Nephron progenitor cell (in vitro differentiated cells): ENCODE measurements around the gene CHDH.

Source experiments
- DNase-seq: peaks from one replicate; pipeline ENCODE4 v3.0.0; 2021
- H3K27ac Mint-ChIP-seq: 2 replicates; pipeline ENCODE4 v1.8.0; 2021; ENCODE audit warnings: mild to moderate bottlenecking, moderate library complexity, mixed read lengths
- H3K27me3 Mint-ChIP-seq: 2 replicates; pipeline ENCODE4 v1.8.0; 2021; ENCODE audit warnings: mild to moderate bottlenecking, low read depth, mixed read lengths; ENCODE audit not compliant: poor library complexity
- H3K36me3 Mint-ChIP-seq: 2 replicates; pipeline ENCODE4 v1.8.0; 2021; ENCODE audit warnings: low read depth, mixed read lengths
- H3K4me1 Mint-ChIP-seq: 2 replicates; pipeline ENCODE4 v1.8.0; 2021; ENCODE audit warnings: mixed read lengths
- H3K4me3 Mint-ChIP-seq: 2 replicates; pipeline ENCODE4 v1.8.0; 2021; ENCODE audit warnings: mild to moderate bottlenecking, moderate library complexity, mixed read lengths
- H3K9me3 Mint-ChIP-seq: 2 replicates; pipeline ENCODE4 v1.8.0; 2021; ENCODE audit warnings: mild to moderate bottlenecking, moderate library complexity, mixed read lengths
- TF ChIP-seq, protein P1 (sequence below): fragments of 200-600 bp; sonication (generic); IDR thresholded peaks from 2 replicates; pipeline ENCODE4 v1.5.0; 2021; ENCODE audit warnings: antibody characterized with exemption

The CHDH gene

GRCh38 chr3:53777468-53777867 lies 68.8 kb downstream of the CHDH start:
- H3K4me3 Mint-ChIP-seq = no peak overlapping the region
- H3K27ac Mint-ChIP-seq = peak overlapping the region; percentile 73
- no peaks in the 10 kb centered on the region for H3K9me3 Mint-ChIP-seq
- H3K36me3 Mint-ChIP-seq = no peaks in the 10 kb centered on the region
- TF ChIP-seq, protein P1, sequence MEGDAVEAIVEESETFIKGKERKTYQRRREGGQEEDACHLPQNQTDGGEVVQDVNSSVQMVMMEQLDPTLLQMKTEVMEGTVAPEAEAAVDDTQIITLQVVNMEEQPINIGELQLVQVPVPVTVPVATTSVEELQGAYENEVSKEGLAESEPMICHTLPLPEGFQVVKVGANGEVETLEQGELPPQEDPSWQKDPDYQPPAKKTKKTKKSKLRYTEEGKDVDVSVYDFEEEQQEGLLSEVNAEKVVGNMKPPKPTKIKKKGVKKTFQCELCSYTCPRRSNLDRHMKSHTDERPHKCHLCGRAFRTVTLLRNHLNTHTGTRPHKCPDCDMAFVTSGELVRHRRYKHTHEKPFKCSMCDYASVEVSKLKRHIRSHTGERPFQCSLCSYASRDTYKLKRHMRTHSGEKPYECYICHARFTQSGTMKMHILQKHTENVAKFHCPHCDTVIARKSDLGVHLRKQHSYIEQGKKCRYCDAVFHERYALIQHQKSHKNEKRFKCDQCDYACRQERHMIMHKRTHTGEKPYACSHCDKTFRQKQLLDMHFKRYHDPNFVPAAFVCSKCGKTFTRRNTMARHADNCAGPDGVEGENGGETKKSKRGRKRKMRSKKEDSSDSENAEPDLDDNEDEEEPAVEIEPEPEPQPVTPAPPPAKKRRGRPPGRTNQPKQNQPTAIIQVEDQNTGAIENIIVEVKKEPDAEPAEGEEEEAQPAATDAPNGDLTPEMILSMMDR = no peak
- H3K4me1 Mint-ChIP-seq = peaks cover 23% of the 10 kb centered on the region
- no peak for DNase-seq
- peaks cover 4% of the 10 kb centered on the region for H3K27me3 Mint-ChIP-seq

DNA sequence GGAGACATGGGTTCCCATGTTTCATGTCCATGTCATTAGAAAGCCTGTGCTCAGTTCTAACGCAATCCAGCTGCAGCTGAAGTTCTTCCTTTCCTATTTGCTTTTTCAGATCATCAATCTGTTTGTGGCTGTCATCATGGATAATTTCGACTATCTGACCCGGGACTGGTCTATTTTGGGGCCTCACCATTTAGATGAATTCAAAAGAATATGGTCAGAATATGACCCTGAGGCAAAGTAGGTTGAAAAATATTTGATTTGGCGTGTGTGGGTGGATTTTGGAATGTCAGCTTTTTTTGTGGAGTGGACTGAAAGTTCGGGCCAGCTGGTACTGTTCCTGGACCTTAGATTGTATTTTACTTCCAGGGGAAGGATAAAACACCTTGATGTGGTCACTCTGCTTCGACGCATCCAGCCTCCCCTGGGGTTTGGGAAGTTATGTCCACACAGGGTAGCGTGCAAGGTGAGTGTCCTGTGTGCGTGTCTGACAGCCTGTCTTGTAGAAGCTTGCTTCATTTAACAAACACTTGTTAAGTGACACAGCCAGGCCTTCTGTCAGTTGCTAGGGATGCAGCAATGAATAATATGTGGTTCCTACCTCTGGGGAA lies 69.6 kb downstream of the CHDH start:
- DNase-seq = no peak
- Mint-ChIP-seq H3K27ac (peak overlapping the region; percentile 14), H3K4me3 (no peak overlapping the region), H3K4me1 (peaks cover 23% of the 10 kb centered on the region), H3K36me3 (no peaks in the 10 kb centered on the region), H3K27me3 (peaks cover 7% of the 10 kb centered on the region), H3K9me3 (no peaks in the 10 kb centered on the region)
- TF ChIP-seq, protein P1 = no peak

GRCh38 chr3:53775834-53776251 lies 70.4 kb downstream of the CHDH start:
- TF ChIP-seq, protein P1 = no peak
- peaks cover 9% of the 10 kb centered on the region for H3K27me3 Mint-ChIP-seq
- H3K9me3 Mint-ChIP-seq = no peaks in the 10 kb centered on the region
- no peak overlapping the region for H3K27ac Mint-ChIP-seq
- DNase-seq = no peak
- H3K4me3 Mint-ChIP-seq = no peak overlapping the region
- H3K36me3 Mint-ChIP-seq = no peaks in the 10 kb centered on the region
- H3K4me1 Mint-ChIP-seq = peaks cover 23% of the 10 kb centered on the region

DNA sequence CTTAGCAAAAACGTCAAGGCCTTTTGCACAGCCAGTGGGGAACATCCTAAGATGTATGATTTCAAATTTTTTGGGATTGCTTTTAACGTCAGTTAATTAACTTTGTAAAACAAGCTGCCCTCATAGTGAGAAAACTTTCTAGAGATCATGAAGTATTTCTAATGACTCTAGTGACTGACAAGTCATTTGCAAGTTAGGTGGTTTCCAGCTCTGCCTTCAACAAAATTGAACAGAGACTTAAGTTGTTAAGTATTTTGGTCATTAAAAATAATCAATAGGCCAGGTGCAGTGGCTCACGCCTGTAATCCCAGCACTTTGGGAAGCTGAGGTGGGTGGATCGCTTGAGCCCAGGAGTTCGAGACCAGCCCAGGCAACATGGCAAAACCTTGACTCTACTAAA lies 71.2 kb downstream of the CHDH start:
- H3K36me3 Mint-ChIP-seq = no peaks in the 10 kb centered on the region
- no peaks in the 10 kb centered on the region for H3K9me3 Mint-ChIP-seq
- DNase-seq = no peak
- no peak overlapping the region for H3K4me3 Mint-ChIP-seq
- no peak overlapping the region for H3K27ac Mint-ChIP-seq
- H3K4me1 Mint-ChIP-seq = peaks cover 23% of the 10 kb centered on the region
- TF ChIP-seq, protein P1 = no peak
- peaks cover 12% of the 10 kb centered on the region for H3K27me3 Mint-ChIP-seq

GRCh38 chr3:53774414-53774813 lies 71.8 kb downstream of the CHDH start:
- Mint-ChIP-seq H3K4me1 (peaks cover 23% of the 10 kb centered on the region), H3K27ac (no peak overlapping the region), H3K9me3 (no peaks in the 10 kb centered on the region), H3K36me3 (no peaks in the 10 kb centered on the region), H3K27me3 (peaks cover 14% of the 10 kb centered on the region), H3K4me3 (no peak overlapping the region)
- DNase-seq = no peak
- TF ChIP-seq, protein P1 = no peak
